Gastroesophageal sphincter (tissue), 3 donors: Measurements from ENCODE around the gene LAT.
A peak's percentile ranks its signal among the peaks of the same experiment; 100 is the strongest.

Experiments
- CTCF ChIP-seq, 4 experiments: fragments of 200-600 bp in 2 of 4; fragments of 450-650 bp in 2 of 4; sonication (generic) in 1 of 4; IDR thresholded peaks; one replicate each; pipeline ENCODE4 v1.5.1; 2017 to 2019; ENCODE audit warnings: antibody characterized with exemption in 4 of 4, mild to moderate bottlenecking in 2 of 4, moderate library complexity in 2 of 4
- EP300 ChIP-seq: sonication (generic); formaldehyde crosslinking; IDR thresholded peaks from one replicate; pipeline ENCODE4 v1.6.1; 2017; ENCODE audit warnings: antibody characterized with exemption, mild to moderate bottlenecking
- POLR2A ChIP-seq, 2 donors: fragments of 450-650 bp; IDR thresholded peaks; one replicate each; pipeline ENCODE4 v1.6.1; 2017; ENCODE audit warnings: antibody characterized with exemption in 2 of 2, mild to moderate bottlenecking in 2 of 2, moderate library complexity in 1 of 2

DNA sequence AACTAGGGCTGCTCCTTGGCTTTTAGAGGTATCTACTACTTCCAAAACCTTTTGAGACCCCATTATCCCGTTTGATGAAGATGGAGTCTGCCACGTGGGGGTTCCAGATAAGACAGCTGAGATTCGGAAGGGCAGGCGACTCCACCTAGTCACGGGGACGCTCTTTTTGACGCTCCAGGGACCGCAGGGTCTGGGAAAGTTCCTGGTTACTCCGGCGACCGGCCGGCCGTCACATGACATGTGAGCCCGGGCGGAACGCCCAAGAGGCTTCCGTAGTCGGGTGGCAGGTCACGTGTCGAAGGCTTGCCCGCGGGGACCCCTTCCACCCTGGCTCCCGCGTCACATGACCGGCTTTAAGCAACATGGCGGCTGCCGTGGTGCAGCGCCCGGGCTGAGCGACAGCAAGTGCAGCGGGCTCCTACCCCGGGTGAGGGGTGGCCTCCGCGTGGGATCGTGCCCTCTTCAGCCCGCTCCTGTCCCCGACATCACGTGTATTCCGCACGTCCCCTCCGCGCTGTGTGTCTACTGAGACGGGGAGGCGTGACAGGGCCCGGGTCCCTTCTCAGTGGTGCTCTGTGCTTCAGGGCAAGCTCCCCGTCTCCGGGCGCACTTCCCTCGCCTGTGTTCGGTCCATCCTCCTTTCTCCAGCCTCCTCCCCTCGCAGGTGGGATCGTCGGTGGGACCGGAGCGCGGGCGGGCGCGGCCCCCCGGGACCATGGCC is 10.3 kb upstream of the LAT start, which contains the start of gene SPNS1:
- TF ChIP-seq CTCF (IDR thresholded peaks at IDR 0.05) (no peak), POLR2A (IDR thresholded peaks at IDR 0.05) (peak; percentile 54 to 59), EP300 (no peak)
